ENCODE results near the gene AGPAT4.

GRCh38 chr6:161232010-161232409 lies 41.9 kb downstream of the AGPAT4 start:
- TF ChIP-seq CTCF (IDR thresholded peaks at IDR 0.05 in 4 of 5, conservative IDR thresholded peaks at IDR 0.05 in 1 of 5), result no peak
- TF ChIP-seq POLR2A (IDR thresholded peaks at IDR 0.05), result no peak
